Peyer's patch (tissue), 4 donors: ENCODE measurements around the gene PATJ.
"Not testable (repeated sequence)": the region's sequence is repeated elsewhere in the genome, so short reads cannot be mapped to it uniquely, and the experiment has no call there.

ENCODE experiments used
- POLR2A ChIP-seq, 2 donors: fragments of 450-650 bp; IDR thresholded peaks; one replicate each; pipeline ENCODE4 v1.5.1; 2017; ENCODE audit warnings: antibody characterized with exemption in 2 of 2, mild to moderate bottlenecking in 2 of 2, moderate library complexity in 2 of 2
- TF ChIP-seq, protein P1 (sequence below), 6 experiments: fragments of 450-650 bp in 4 of 6; fragments of 200-600 bp in 2 of 6; sonication (generic) in 1 of 6; IDR thresholded peaks; one replicate each; pipeline ENCODE4 v1.5.1; 2017 to 2019; ENCODE audit warnings: antibody characterized with exemption in 6 of 6, mild to moderate bottlenecking in 3 of 6, moderate library complexity in 1 of 6

DNA sequence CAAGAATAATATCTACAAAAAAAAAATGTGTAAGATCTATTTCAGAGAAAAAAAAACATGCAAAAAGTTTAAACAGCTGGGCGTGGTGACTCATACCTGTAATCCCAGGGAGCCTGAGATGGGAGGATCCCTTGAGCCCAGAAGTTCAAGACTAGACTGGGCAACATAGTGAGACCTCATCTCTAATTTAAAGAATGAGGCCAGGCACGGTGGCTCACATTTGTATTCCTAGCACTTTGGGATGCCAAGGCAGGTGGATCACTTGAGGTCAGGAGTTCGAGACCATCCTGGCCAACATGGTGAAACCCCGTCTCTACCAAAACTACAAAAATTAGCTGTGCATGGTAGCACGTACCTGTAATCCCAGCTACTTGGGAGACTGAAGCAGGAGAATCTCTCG, 443.0 kb downstream of the PATJ start:
- TF ChIP-seq, protein P1, sequence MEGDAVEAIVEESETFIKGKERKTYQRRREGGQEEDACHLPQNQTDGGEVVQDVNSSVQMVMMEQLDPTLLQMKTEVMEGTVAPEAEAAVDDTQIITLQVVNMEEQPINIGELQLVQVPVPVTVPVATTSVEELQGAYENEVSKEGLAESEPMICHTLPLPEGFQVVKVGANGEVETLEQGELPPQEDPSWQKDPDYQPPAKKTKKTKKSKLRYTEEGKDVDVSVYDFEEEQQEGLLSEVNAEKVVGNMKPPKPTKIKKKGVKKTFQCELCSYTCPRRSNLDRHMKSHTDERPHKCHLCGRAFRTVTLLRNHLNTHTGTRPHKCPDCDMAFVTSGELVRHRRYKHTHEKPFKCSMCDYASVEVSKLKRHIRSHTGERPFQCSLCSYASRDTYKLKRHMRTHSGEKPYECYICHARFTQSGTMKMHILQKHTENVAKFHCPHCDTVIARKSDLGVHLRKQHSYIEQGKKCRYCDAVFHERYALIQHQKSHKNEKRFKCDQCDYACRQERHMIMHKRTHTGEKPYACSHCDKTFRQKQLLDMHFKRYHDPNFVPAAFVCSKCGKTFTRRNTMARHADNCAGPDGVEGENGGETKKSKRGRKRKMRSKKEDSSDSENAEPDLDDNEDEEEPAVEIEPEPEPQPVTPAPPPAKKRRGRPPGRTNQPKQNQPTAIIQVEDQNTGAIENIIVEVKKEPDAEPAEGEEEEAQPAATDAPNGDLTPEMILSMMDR (IDR thresholded peaks at IDR 0.05), result not testable (repeated sequence)
- not testable (repeated sequence) for TF ChIP-seq POLR2A (IDR thresholded peaks at IDR 0.05)
